ENCODE measurements around the gene DPEP2NB. TPM values are rescaled to one million over a fixed set of nuclear protein-coding genes. Genes with fewer than 3 reads are reported as not detected.
A peak's percentile ranks its signal among the peaks of the same experiment; 100 is the strongest.

The DPEP2NB gene
- total RNA-seq, 1 experiment from 2014 or later: not detected

GRCh38 chr16:68022728-68023537 is 7.2 kb upstream of the DPEP2NB start, which contains the start of the genes DDX28 and DUS2 (continued):
- TF ChIP-seq RAD21 (IDR thresholded peaks at IDR 0.05; ENCODE audit: low read depth) (no peak), EZH2phosphoT487 (IDR thresholded peaks at IDR 0.05; ENCODE audit: borderline replicate concordance) (no peak), JUND (IDR thresholded peaks at IDR 0.05) (peak; percentile 26), ZBTB33 (IDR thresholded peaks at IDR 0.05; ENCODE audit: extremely low read depth, insufficient replicate concordance, low read length) (peak; percentile 83), SIN3A (IDR thresholded peaks at IDR 0.05; ENCODE audit: low read depth) (peak; percentile 97), TCF7L2 (IDR thresholded peaks at IDR 0.05; ENCODE audit: borderline replicate concordance, extremely low read depth, insufficient read depth, insufficient read length) (peak; percentile 37), ZFX (IDR thresholded peaks at IDR 0.05) (peak; percentile 79), SP1 (IDR thresholded peaks at IDR 0.05; ENCODE audit: low read depth) (peak; percentile 93), MAX (IDR thresholded peaks at IDR 0.05) (peak; percentile 98), CEBPB (IDR thresholded peaks at IDR 0.05; ENCODE audit: low read depth) (no peak), POLR2A (IDR thresholded peaks at IDR 0.05; ENCODE audit: borderline replicate concordance, extremely low read depth, insufficient read depth, insufficient read length) (peak; percentile 71), YY1 (IDR thresholded peaks at IDR 0.05; ENCODE audit: extremely low read depth, insufficient replicate concordance, low read depth, low read length) (peak; percentile 87), ZNF274 (IDR thresholded peaks at IDR 0.05; ENCODE audit: low read depth, low read length) (no peak), EZH2 (IDR thresholded peaks at IDR 0.05) (no peak)

Measured in HCT116 (cell line).